HG03139 (cell line): ENCODE data around the gene DLD.

Experiments used
- ATAC-seq: cut with Tn5 transposase; IDR thresholded peaks from one replicate; pipeline ENCODE4 v1.9.1; 2021; ENCODE audit not compliant: unreplicated experiment

DLD gene

DNA sequence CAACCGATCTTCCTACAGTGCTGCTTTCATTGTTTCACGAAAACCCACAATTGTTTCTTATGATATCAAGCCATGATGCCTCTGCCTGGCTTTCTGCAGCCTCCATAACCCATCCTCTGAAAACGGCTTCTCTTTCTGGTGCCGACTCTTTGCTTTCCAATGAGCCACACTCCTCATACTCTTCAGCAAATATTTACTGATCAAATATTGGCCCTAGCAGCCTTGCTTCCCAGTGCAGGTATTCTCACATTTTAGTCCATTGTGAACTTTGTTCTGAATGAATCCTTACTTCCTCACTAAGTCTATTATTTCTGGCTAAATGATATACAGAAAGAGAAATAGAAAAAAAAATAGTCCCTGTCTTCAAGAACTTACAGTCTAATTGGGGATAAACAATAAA, 76.4 kb downstream of the DLD start:
- no peak for ATAC-seq

DNA sequence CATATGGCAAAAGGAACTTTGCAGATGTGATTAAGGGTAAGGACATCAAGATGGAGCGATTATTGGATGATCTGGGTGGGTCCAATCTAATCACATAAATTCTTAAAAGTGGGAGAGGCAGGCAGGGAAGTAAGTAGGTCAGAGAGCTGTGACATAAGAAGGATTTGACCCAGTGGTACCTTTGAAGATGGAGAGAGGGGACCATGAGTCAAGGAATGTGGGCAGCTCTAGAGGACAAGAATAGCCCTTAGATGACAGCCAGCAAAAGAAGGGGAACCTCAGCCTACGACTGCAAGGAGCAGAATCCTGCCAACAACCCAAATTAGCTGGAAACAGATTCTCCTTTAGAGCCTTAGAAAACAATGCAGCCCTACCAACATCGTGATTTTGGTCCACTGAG, 77.5 kb downstream of the DLD start:
- ATAC-seq = no peak

DNA sequence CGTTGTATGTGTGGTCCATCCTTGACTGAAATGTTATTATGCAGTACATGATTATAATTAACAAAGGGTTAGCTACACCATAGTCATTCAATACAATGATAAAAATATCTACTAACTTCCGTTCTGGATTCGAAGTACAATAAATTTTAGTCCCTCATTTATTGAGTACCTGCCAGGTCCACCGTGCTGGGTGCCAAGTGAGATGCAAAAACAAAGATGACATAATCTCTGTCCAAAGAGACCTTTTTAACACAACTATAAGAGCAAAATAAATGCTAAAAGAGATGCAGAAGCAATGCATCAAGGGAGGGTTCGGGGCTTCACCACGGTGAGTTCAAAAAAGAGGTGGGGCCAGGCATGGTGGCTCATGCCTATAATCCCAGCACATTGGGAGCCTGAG, 78.9 kb downstream of the DLD start:
- no peak for ATAC-seq
